Neuronal stem cell (in vitro differentiated cells): Measurements from ENCODE around the gene KIAA1671.
"Not testable (repeated sequence)": the region's sequence is repeated elsewhere in the genome, so short reads cannot be mapped to it uniquely, and the experiment has no call there.

Experiments used
- DNase-seq: peaks from one replicate; pipeline ENCODE4 v3.0.0-alpha.2; 2013; ENCODE audit warnings: low spot score
- H2AFZ ChIP-seq: one replicate; pipeline ENCODE4 v1.6.1; 2013; ENCODE audit warnings: mild to moderate bottlenecking, low read length, inconsistent platforms
- H2AK5ac ChIP-seq: 2 replicates; pipeline ENCODE4 v1.6.1; 2013; ENCODE audit warnings: low read depth, mild to moderate bottlenecking, inconsistent platforms, low read length, moderate library complexity, mixed read lengths
- H2BK120ac ChIP-seq: 2 replicates; pipeline ENCODE4 v1.6.1; 2013; ENCODE audit warnings: low read depth, mild to moderate bottlenecking, inconsistent platforms, low read length, moderate library complexity, mixed read lengths
- H2BK12ac ChIP-seq: one replicate; pipeline ENCODE4 v1.6.1; 2013; ENCODE audit warnings: low read length, inconsistent platforms
- H2BK15ac ChIP-seq: 2 replicates; pipeline ENCODE4 v1.6.1; 2013; ENCODE audit warnings: mild to moderate bottlenecking, low read length, inconsistent platforms, mixed read lengths
- H2BK5ac ChIP-seq: one replicate; pipeline ENCODE4 v1.6.1; 2013; ENCODE audit warnings: inconsistent platforms, mild to moderate bottlenecking, low read length, moderate library complexity
- H3K14ac ChIP-seq: one replicate; pipeline ENCODE4 v1.6.1; 2013; ENCODE audit warnings: low read length, inconsistent platforms
- H3K18ac ChIP-seq: 2 replicates; pipeline ENCODE4 v1.6.1; 2013; ENCODE audit warnings: low read length, inconsistent platforms
- H3K23ac ChIP-seq: 2 replicates; pipeline ENCODE4 v1.6.1; 2013; ENCODE audit warnings: low read depth, mild to moderate bottlenecking, mixed read lengths, low read length, inconsistent platforms; ENCODE audit not compliant: poor library complexity
- H3K27ac ChIP-seq: replicated peaks from 3 replicates; pipeline ENCODE4 v1.5.1; 2013; ENCODE audit warnings: low read length, inconsistent platforms
- H3K27me3 ChIP-seq, 3 experiments: 2 replicates each; pipeline ENCODE4 v1.6.1; 2013; ENCODE audit warnings: low read length in 3 of 3, mild to moderate bottlenecking in 2 of 3, inconsistent platforms in 1 of 3, low read depth in 1 of 3, mixed read lengths in 1 of 3, moderate library complexity in 1 of 3; ENCODE audit not compliant: control insufficient read depth in 3 of 3, insufficient read depth in 3 of 3
- H3K36me3 ChIP-seq, 2 donors: replicated peaks in 1 of 2; 2 replicates each; pipeline ENCODE4 v1.6.1; 2013; ENCODE audit warnings: low read length in 2 of 2; ENCODE audit not compliant: control insufficient read depth in 2 of 2, insufficient read depth in 2 of 2
- H3K4ac ChIP-seq: 2 replicates; pipeline ENCODE4 v1.6.1; 2013; ENCODE audit warnings: inconsistent platforms, mild to moderate bottlenecking, low read length, moderate library complexity
- H3K4me1 ChIP-seq, 2 donors: 1 replicate in 1 of 2; 2 replicates in 1 of 2; pipeline ENCODE4 v1.6.1; 2013; ENCODE audit warnings: low read length in 2 of 2, low read depth in 1 of 2; ENCODE audit not compliant: control insufficient read depth in 2 of 2, insufficient read depth in 1 of 2
- H3K4me2 ChIP-seq: one replicate; pipeline ENCODE4 v1.6.1; 2013; ENCODE audit warnings: mild to moderate bottlenecking, low read length, inconsistent platforms; ENCODE audit not compliant: insufficient read depth, poor library complexity, severe bottlenecking
- H3K4me3 ChIP-seq, 2 donors: 2 replicates each; pipeline ENCODE4 v1.5.1; 2013; ENCODE audit warnings: low read length in 2 of 2, mild to moderate bottlenecking in 2 of 2, inconsistent platforms in 1 of 2, moderate library complexity in 1 of 2
- H3K79me1 ChIP-seq: one replicate; pipeline ENCODE4 v1.6.1; 2013; ENCODE audit warnings: low read depth, mild to moderate bottlenecking, inconsistent platforms, low read length, moderate library complexity
- H3K9ac ChIP-seq: one replicate; pipeline ENCODE4 v1.6.1; 2013; ENCODE audit warnings: mild to moderate bottlenecking, low read depth, low read length, inconsistent platforms; ENCODE audit not compliant: poor library complexity
- H3K9me3 ChIP-seq, 2 donors: replicated peaks in 1 of 2; 2 replicates each; pipeline versions ENCODE3 to v1.6.1; 2013; ENCODE audit warnings: low read length in 2 of 2, mild to moderate bottlenecking in 2 of 2, inconsistent platforms in 1 of 2, low read depth in 1 of 2, mixed read lengths in 1 of 2, moderate library complexity in 1 of 2; ENCODE audit not compliant: control insufficient read depth in 2 of 2, insufficient read depth in 1 of 2
- H4K8ac ChIP-seq: one replicate; pipeline ENCODE4 v1.6.1; 2013; ENCODE audit warnings: low read depth, mild to moderate bottlenecking, inconsistent platforms, low read length, moderate library complexity
- H4K91ac ChIP-seq: one replicate; pipeline ENCODE4 v1.6.1; 2013; ENCODE audit warnings: low read length, low read depth, mild to moderate bottlenecking, inconsistent platforms; ENCODE audit not compliant: poor library complexity
- WGBS, 2 donors: extraction: QIAGEN DNeasy Blood & Tissue Kit; methylation state at CpG; one replicate each; pipeline ENCODE4 v1.1.7; 2013; ENCODE audit warnings: missing lambda C conversion rate in 2 of 2, mixed read lengths in 1 of 2; ENCODE audit not compliant: insufficient read length in 2 of 2, insufficient replicate concordance in 1 of 2; ENCODE audit errors: extremely low coverage in 2 of 2; 5-methylcytosine and 5-hydroxymethylcytosine counted together

KIAA1671 gene

GRCh38 chr22:25235547-25236290, 283.2 kb downstream of the KIAA1671 start:
- no peak overlapping the region for H4K8ac ChIP-seq
- H2BK15ac ChIP-seq = no peak overlapping the region
- no peak overlapping the region for H2BK12ac ChIP-seq
- H3K23ac ChIP-seq = no peak overlapping the region
- no CpG with 5 or more reads among the region's 30 CpGs for WGBS, 2 donors
- no peak overlapping the region for H3K27ac ChIP-seq
- no peaks in the 10 kb centered on the region for H3K79me1 ChIP-seq
- peaks cover 0 to 3% of the 10 kb centered on the region in 2 donors for H3K4me1 ChIP-seq
- no peak overlapping the region for H3K4me3 ChIP-seq
- H2BK120ac ChIP-seq = no peak overlapping the region
- H3K9ac ChIP-seq = no peak overlapping the region
- H2AFZ ChIP-seq = peak overlapping the region; percentile 82
- H3K18ac ChIP-seq = no peak overlapping the region
- H3K27me3 ChIP-seq = peaks cover 0 to 9% (median 0%) of the 10 kb centered on the region in 3 experiments
- H4K91ac ChIP-seq = no peak overlapping the region
- peak overlapping the region; percentile 30 for H2AK5ac ChIP-seq
- no peaks in the 10 kb centered on the region for H3K9me3 ChIP-seq
- no peak overlapping the region for H3K14ac ChIP-seq
- H3K36me3 ChIP-seq = no peaks in the 10 kb centered on the region
- DNase-seq = peak; percentile 80
- H3K4ac ChIP-seq = no peak overlapping the region
- H2BK5ac ChIP-seq = peak overlapping the region; percentile 4
- no peak overlapping the region for H3K4me2 ChIP-seq

GRCh38 chr22:25236417-25236816, 283.9 kb downstream of the KIAA1671 start:
- no peaks in the 10 kb centered on the region for H3K36me3 ChIP-seq
- no peak overlapping the region for H2BK12ac ChIP-seq
- no peak overlapping the region for H3K4me2 ChIP-seq
- H2BK120ac ChIP-seq = no peak overlapping the region
- H3K9ac ChIP-seq = no peak overlapping the region
- H3K18ac ChIP-seq = peak overlapping the region; percentile 50
- H2BK5ac ChIP-seq = peak overlapping the region; percentile 4
- no peak overlapping the region for H4K8ac ChIP-seq
- H4K91ac ChIP-seq = no peak overlapping the region
- no peak overlapping the region for H3K4ac ChIP-seq
- H3K14ac ChIP-seq = no peak overlapping the region
- no peaks in the 10 kb centered on the region for H3K79me1 ChIP-seq
- peak overlapping the region; percentile 82 for H2AFZ ChIP-seq
- peaks cover 0 to 11% (median 0%) of the 10 kb centered on the region in 3 experiments for H3K27me3 ChIP-seq
- no CpG with 5 or more reads among the region's 6 CpGs for WGBS, 2 donors
- no peak overlapping the region for H3K4me3 ChIP-seq
- H3K23ac ChIP-seq = no peak overlapping the region
- no peak overlapping the region for H3K27ac ChIP-seq
- H3K4me1 ChIP-seq = peaks cover 0 to 3% of the 10 kb centered on the region in 2 donors
- peak overlapping the region; percentile 30 for H2AK5ac ChIP-seq
- DNase-seq = no peak
- H2BK15ac ChIP-seq = peak overlapping the region; percentile 19
- no peaks in the 10 kb centered on the region for H3K9me3 ChIP-seq

GRCh38 chr22:25237503-25237902, 285.0 kb downstream of the KIAA1671 start:
- H3K18ac ChIP-seq = no peak overlapping the region
- no peaks in the 10 kb centered on the region for H3K36me3 ChIP-seq
- no peak overlapping the region for H2BK12ac ChIP-seq
- no peak overlapping the region for H3K23ac ChIP-seq
- peaks cover 0 to 13% (median 0%) of the 10 kb centered on the region in 3 experiments for H3K27me3 ChIP-seq
- no peak overlapping the region for H4K91ac ChIP-seq
- no peak overlapping the region for H4K8ac ChIP-seq
- no peak for DNase-seq
- H3K27ac ChIP-seq = no peak overlapping the region
- H2BK5ac ChIP-seq = no peak overlapping the region
- H2AK5ac ChIP-seq = no peak overlapping the region
- H3K9ac ChIP-seq = no peak overlapping the region
- no peak overlapping the region for H2BK120ac ChIP-seq
- H3K9me3 ChIP-seq = no peaks in the 10 kb centered on the region
- H2AFZ ChIP-seq = no peak overlapping the region
- no CpG with 5 or more reads among the region's 4 CpGs for WGBS, 2 donors
- no peak overlapping the region for H2BK15ac ChIP-seq
- peaks cover 0 to 1% of the 10 kb centered on the region in 2 donors for H3K4me1 ChIP-seq
- H3K4me3 ChIP-seq = no peak overlapping the region
- H3K79me1 ChIP-seq = no peaks in the 10 kb centered on the region
- no peak overlapping the region for H3K14ac ChIP-seq
- no peak overlapping the region for H3K4me2 ChIP-seq
- H3K4ac ChIP-seq = no peak overlapping the region

GRCh38 chr22:25238058-25238457, 285.5 kb downstream of the KIAA1671 start:
- H3K4me2 ChIP-seq, DNase-seq, H4K91ac ChIP-seq, H3K79me1 ChIP-seq, H3K36me3 ChIP-seq, H3K9ac ChIP-seq, H4K8ac ChIP-seq, H3K4me3 ChIP-seq, H3K27ac ChIP-seq, H3K4ac ChIP-seq, H2BK15ac ChIP-seq, H2AK5ac ChIP-seq, H3K4me1 ChIP-seq, H3K23ac ChIP-seq, H3K9me3 ChIP-seq, H2BK12ac ChIP-seq, H2BK5ac ChIP-seq, H3K14ac ChIP-seq, H2BK120ac ChIP-seq, H2AFZ ChIP-seq, H3K18ac ChIP-seq: not testable (repeated sequence)
- no CpG with 5 or more reads among the region's 9 CpGs for WGBS, 2 donors
- H3K27me3 ChIP-seq = peaks cover 0 to 13% (median 0%) of the 10 kb centered on the region in 3 experiments
